GM23338 (cell line): ENCODE results near the gene SMARCA5. TPM values are rescaled to one million over a fixed set of nuclear protein-coding genes. Genes with fewer than 3 reads are reported as not detected.

Experiments used
- ATAC-seq: fragments of 200-7000 bp; cut with Tn5 transposase; 3 replicates; pipeline ENCODE4 v1.9.1; 2020
- DNase-seq: peaks from one replicate; pipeline ENCODE4 v3.0.0-alpha.2; 2015; ENCODE audit warnings: low spot score
- H2AFZ ChIP-seq: fragments of 200-600 bp; sonication (generic); 2 replicates; pipeline ENCODE4 v1.8.0; 2016; ENCODE audit warnings: antibody characterized with exemption, mild to moderate bottlenecking, moderate library complexity
- H3F3A ChIP-seq: fragments of 200-600 bp; sonication (generic); replicated peaks from 2 replicates; pipeline ENCODE4 v1.8.0; 2017; ENCODE audit warnings: antibody characterized with exemption, mixed run types, low read depth
- H3K27ac ChIP-seq: fragments of 200-600 bp; sonication (generic); 2 replicates; pipeline ENCODE4 v1.6.1; 2016; ENCODE audit warnings: low read depth
- H3K27me3 ChIP-seq: fragments of 200-600 bp; sonication (generic); 2 replicates; pipeline ENCODE4 v1.8.0; 2016; ENCODE audit warnings: mild to moderate bottlenecking, mixed run types, moderate library complexity; ENCODE audit not compliant: insufficient read depth
- H3K36me3 ChIP-seq: fragments of 200-600 bp; sonication (generic); 2 replicates; pipeline ENCODE4 v1.8.0; 2016; ENCODE audit warnings: mild to moderate bottlenecking; ENCODE audit not compliant: insufficient read depth
- H3K4me1 ChIP-seq: fragments of 200-600 bp; sonication (generic); 2 replicates; pipeline ENCODE4 v1.8.0; 2016; ENCODE audit warnings: mild to moderate bottlenecking, moderate library complexity; ENCODE audit not compliant: insufficient read depth
- H3K4me2 ChIP-seq: fragments of 200-600 bp; sonication (generic); 2 replicates; pipeline ENCODE4 v1.7.1; 2017; ENCODE audit warnings: mixed run types
- H3K4me3 ChIP-seq: fragments of 200-600 bp; sonication (generic); 2 replicates; pipeline ENCODE4 v1.6.1; 2016; ENCODE audit warnings: mixed run types
- H3K79me2 ChIP-seq: fragments of 200-600 bp; sonication (generic); replicated peaks from 2 replicates; pipeline ENCODE4 v1.8.0; 2017; ENCODE audit warnings: mild to moderate bottlenecking; ENCODE audit not compliant: insufficient read depth
- H3K9me2 ChIP-seq: fragments of 200-600 bp; sonication (generic); 2 replicates; pipeline ENCODE4 v1.8.0; 2017; ENCODE audit not compliant: insufficient read depth
- H4K20me1 ChIP-seq: fragments of 200-600 bp; sonication (generic); replicated peaks from 2 replicates; pipeline ENCODE4 v1.8.0; 2017; ENCODE audit warnings: mild to moderate bottlenecking; ENCODE audit not compliant: insufficient read depth
- H3K27ac Mint-ChIP-seq: 2 replicates; pipeline ENCODE4 v1.8.0; 2020; ENCODE audit warnings: inconsistent platforms, mild to moderate bottlenecking, moderate library complexity, mixed read lengths
- H3K27me3 Mint-ChIP-seq: 3 replicates; pipeline ENCODE4 v1.8.0; 2022; ENCODE audit warnings: low read depth, mild to moderate bottlenecking, moderate library complexity, mixed read lengths, inconsistent platforms; ENCODE audit not compliant: insufficient read depth, poor library complexity
- H3K36me3 Mint-ChIP-seq: 3 replicates; pipeline ENCODE4 v1.8.0; 2021; ENCODE audit warnings: low read depth, mild to moderate bottlenecking, inconsistent platforms, moderate library complexity, mixed read lengths
- H3K4me1 Mint-ChIP-seq: 3 replicates; pipeline ENCODE4 v1.8.0; 2020; ENCODE audit warnings: mild to moderate bottlenecking, inconsistent platforms, mixed read lengths
- H3K4me3 Mint-ChIP-seq: 3 replicates; pipeline ENCODE4 v1.8.0; 2021; ENCODE audit warnings: moderate library complexity, mild to moderate bottlenecking, inconsistent platforms, mixed read lengths
- H3K9me3 Mint-ChIP-seq: 3 replicates; pipeline ENCODE4 v1.8.0; 2020; ENCODE audit warnings: moderate library complexity, mild to moderate bottlenecking, inconsistent platforms, mixed read lengths
- CREB1 ChIP-seq: fragments of 250-450 bp; sonication (Bioruptor Pico); IDR thresholded peaks from 2 replicates; pipeline ENCODE4 v1.5.0; 2020; ENCODE audit warnings: low read depth, mild to moderate bottlenecking, moderate library complexity
- CTCF ChIP-seq, 2 experiments: fragments of 200-600 bp in 1 of 2; sonication (generic) in 1 of 2; conservative IDR thresholded peaks; 2 replicates each; pipeline versions ENCODE4 v1.5.1 to v1.6.1; 2016 to 2017; ENCODE audit warnings: antibody characterized with exemption in 2 of 2, low read depth in 2 of 2, mild to moderate bottlenecking in 2 of 2, moderate library complexity in 1 of 2
- ETS1 ChIP-seq: IDR thresholded peaks from 2 replicates; pipeline ENCODE4 v1.6.1; 2016; ENCODE audit warnings: antibody characterized with exemption
- EZH2 ChIP-seq: fragments of 200-600 bp; sonication (generic); IDR thresholded peaks from one replicate; pipeline ENCODE4 v1.8.0; 2017; ENCODE audit warnings: antibody characterized with exemption, mild to moderate bottlenecking, low read depth; ENCODE audit not compliant: unreplicated experiment
- EZH2phosphoT487 ChIP-seq: fragments of 200-600 bp; sonication (generic); IDR thresholded peaks from one replicate; pipeline ENCODE4 v1.8.1; 2018; ENCODE audit warnings: antibody characterized with exemption; ENCODE audit not compliant: unreplicated experiment
- JUNB ChIP-seq: IDR thresholded peaks from one replicate; pipeline ENCODE4 v1.6.1; 2016; ENCODE audit warnings: antibody characterized with exemption; ENCODE audit not compliant: unreplicated experiment
- POLR2AphosphoS5 ChIP-seq: IDR thresholded peaks from 2 replicates; pipeline ENCODE4 v1.6.1; 2016; ENCODE audit warnings: antibody characterized with exemption, low read depth
- ZNF114 ChIP-seq: fragments of 250-450 bp; sonication (Bioruptor Pico); IDR thresholded peaks from 2 replicates; pipeline ENCODE4 v1.5.0; 2020; ENCODE audit warnings: mild to moderate bottlenecking, moderate library complexity
- polyA plus RNA-seq: library from polyadenylated mRNA; unstranded; fragments of >200 nt; fragmentation: Nextera tagmentation; extraction: Ambion mirVana; gene quantifications from 2 replicates; pipeline ENCODE4 v1.2.1, GENCODE V29; 2016
- total RNA-seq: library from RNA; depleted of rRNA; stranded (reverse); fragments of >200 nt; shearing (Covaris generic); gene quantifications from 2 replicates; pipeline ENCODE4 v1.2.3, GENCODE V29; 2014

Gene SMARCA5
- total and polyA plus RNA-seq, 2 experiments from 2014 or later = 101 to 103 TPM

- TF ChIP-seq ZNF114 (CRISPR knock-in tag) (no peak), CTCF (conservative IDR thresholded peaks at IDR 0.05; ENCODE audit: low read depth in 2 of 2) (no peak), EZH2phosphoT487 (no peak)
Observed at GRCh38 chr4:143558286-143558685, 44.8 kb downstream of the SMARCA5 start (continued).

GRCh38 chr4:143558823-143559756 lies 45.6 kb downstream of the SMARCA5 start:
- peaks cover 16% of the 10 kb centered on the region for H3K27me3 Mint-ChIP-seq
- no peaks in the 10 kb centered on the region for H3K36me3 ChIP-seq
- peak; percentile 94 for ATAC-seq
- peak; percentile 95 for DNase-seq
- H3K9me3 Mint-ChIP-seq = no peaks in the 10 kb centered on the region
- peaks cover 5% of the 10 kb centered on the region; the same call in 1 of the 3 replicates for H3K36me3 Mint-ChIP-seq
- 0 out of 2 replicates have a peak overlapping the region, but pooled peaks have one; percentile 27 for H3K27ac ChIP-seq
- peaks cover 9% of the 10 kb centered on the region; the same call in 1 of the 3 replicates for H3K4me1 Mint-ChIP-seq
- H3K79me2 ChIP-seq = no peaks in the 10 kb centered on the region
- H3K9me2 ChIP-seq = no peaks in the 10 kb centered on the region
- H3K4me1 ChIP-seq = no peaks in the 10 kb centered on the region
- no peaks in the 10 kb centered on the region for H4K20me1 ChIP-seq
- peak overlapping the region; percentile 94 for H3K27ac Mint-ChIP-seq
- H3K4me3 Mint-ChIP-seq = peak overlapping the region; percentile 79
- H3K4me2 ChIP-seq = peak overlapping the region; percentile 73
- 0 out of 2 replicates have a peak, but pooled peaks cover 3% of the 10 kb centered on the region for H3K27me3 ChIP-seq
- H3F3A ChIP-seq = no peaks in the 10 kb centered on the region
- H3K4me3 ChIP-seq = peak overlapping the region; percentile 54
- peak overlapping the region; percentile 64 for H2AFZ ChIP-seq
- TF ChIP-seq CTCF (conservative IDR thresholded peaks at IDR 0.05; ENCODE audit: low read depth in 2 of 2) = peak; percentile 75 to 99
- TF ChIP-seq JUNB = no peak
- peak; percentile 90 for TF ChIP-seq CREB1 (CRISPR knock-in tag)
- peak; percentile 63 for TF ChIP-seq POLR2AphosphoS5

- Mint-ChIP-seq H3K27ac (no peak overlapping the region), H3K27me3 (peaks cover 16% of the 10 kb centered on the region), H3K4me3 (peak overlapping the region; percentile 79), H3K36me3 (0 out of 3 replicates have a peak, but pooled peaks cover 3% of the 10 kb centered on the region), H3K9me3 (no peaks in the 10 kb centered on the region), H3K4me1 (peaks cover 9% of the 10 kb centered on the region; the same call in 1 of the 3 replicates)
- Histone ChIP-seq H3K27me3 (0 out of 2 replicates have a peak, but pooled peaks cover 3% of the 10 kb centered on the region), H3K4me1 (no peaks in the 10 kb centered on the region), H4K20me1 (no peaks in the 10 kb centered on the region), H3K4me2 (peak overlapping the region; percentile 73), H3K36me3 (no peaks in the 10 kb centered on the region), H2AFZ (peak overlapping the region; percentile 64), H3F3A (no peaks in the 10 kb centered on the region), H3K27ac (no peak overlapping the region), H3K9me2 (no peaks in the 10 kb centered on the region), H3K79me2 (no peaks in the 10 kb centered on the region), H3K4me3 (peak overlapping the region; percentile 54)
- TF ChIP-seq CTCF (conservative IDR thresholded peaks at IDR 0.05; ENCODE audit: low read depth in 2 of 2) (peak; percentile 28 to 60; a peak in 3 of 4 replicates), EZH2 (no peak), CREB1 (CRISPR knock-in tag) (no peak), ZNF114 (CRISPR knock-in tag) (no peak), JUNB (no peak), ETS1 (no peak; the same call in 1 of the 2 replicates), POLR2AphosphoS5 (no peak)
- ATAC-seq = peak; percentile 22
- peak; percentile 49 for DNase-seq
Observed at GRCh38 chr4:143559757-143560147, 46.2 kb downstream of the SMARCA5 start.
